Measurements from ENCODE around the gene SEMA3D. TPM values are rescaled to one million over a fixed set of nuclear protein-coding genes. Genes with fewer than 3 reads are reported as not detected.

The SEMA3D gene
- total and polyA plus RNA-seq, 2 of the 13 experiments (the other 11 are each of a cell fraction or from before 2014, with no cell fraction given), result 0.07 TPM; not detected in 1

- ATAC-seq, result no peak
- ChIA-PET CTCF (ENCODE audit: low intra/inter-chr PET ratio, low total read pairs) (no interaction called here), POLR2A (no interaction called here)
- in situ Hi-C loops (cut with HindIII; ENCODE audit: extremely low pct_ligation_motif_present, low pct_unique_long_range_greater_than_20kb) (no loop called here), intact Hi-C loops (cut with micrococcal nuclease; ENCODE audit: unreplicated experiment) (no loop called here)
- Histone ChIP-seq H3K4me2 (ENCODE audit: low read depth, low read length) (no peak overlapping the region), H4K20me1 (ENCODE audit: insufficient read depth, low read length) (no peaks in the 10 kb centered on the region), H3K4me1 (ENCODE audit: insufficient read depth, low read length) (no peaks in the 10 kb centered on the region), H3K27ac (ENCODE audit: extremely low read length, insufficient read depth, low read length) (no peak overlapping the region), H3K9ac (ENCODE audit: insufficient read depth, low read depth, low read length) (no peak overlapping the region), H3K79me2 (ENCODE audit: insufficient read depth, low read length) (no peaks in the 10 kb centered on the region), H2AFZ (ENCODE audit: low read length) (no peak overlapping the region), H3K4me3 (replicated peaks in 1 of 3; ENCODE audit: insufficient read depth in 1 of 3, low read depth in 2 of 3, low read length in 3 of 3) (no peak overlapping the region), H3K27me3 (ENCODE audit: control insufficient read depth in 1 of 2, insufficient read depth in 2 of 2, low read length in 2 of 2) (no peaks in the 10 kb centered on the region), H3K36me3 (replicated peaks in 1 of 2; ENCODE audit: control insufficient read depth in 1 of 2, insufficient read depth in 2 of 2, low read length in 2 of 2) (no peaks in the 10 kb centered on the region), H3K9me3 (ENCODE audit: low read length) (no peaks in the 10 kb centered on the region)
- no peak for DNase-seq (ENCODE audit: low spot score)
- WGBS (ENCODE audit: low lambda C conversion rate), result 38% methylated on average over 3 of the region's 3 CpGs
- BruUV-seq (replicated peaks), result no TSS peak
- TF ChIP-seq AHDC1 (CRISPR knock-in tag; IDR thresholded peaks at IDR 0.05; ENCODE audit: borderline replicate concordance) (no peak), ZIK1 (CRISPR knock-in tag; IDR thresholded peaks at IDR 0.05; ENCODE audit: borderline replicate concordance, low read depth) (no peak), ZNF136 (CRISPR knock-in tag; IDR thresholded peaks at IDR 0.05; ENCODE audit: low read depth) (no peak), ZNF616 (CRISPR knock-in tag; IDR thresholded peaks at IDR 0.05; ENCODE audit: low read depth) (no peak), XBP1 (CRISPR knock-in tag; IDR thresholded peaks at IDR 0.05) (no peak), TERF1 (CRISPR knock-in tag; IDR thresholded peaks at IDR 0.05) (no peak), MXD3 (CRISPR knock-in tag; IDR thresholded peaks at IDR 0.05) (no peak), RARG (CRISPR knock-in tag; IDR thresholded peaks at IDR 0.05; ENCODE audit: low read depth) (no peak), RFX1 (IDR thresholded peaks at IDR 0.05) (no peak), DMAP1 (CRISPR knock-in tag; IDR thresholded peaks at IDR 0.05) (no peak), MYPOP (CRISPR knock-in tag; IDR thresholded peaks at IDR 0.05) (no peak), TSC22D2 (CRISPR knock-in tag; IDR thresholded peaks at IDR 0.05; ENCODE audit: borderline replicate concordance) (no peak), ZNF878 (CRISPR knock-in tag; IDR thresholded peaks at IDR 0.05) (no peak), POLR2AphosphoS5 (IDR thresholded peaks at IDR 0.05; ENCODE audit: low read depth, low read length) (no peak)
- FAIRE-seq, result no peak
Measured at GRCh38 chr7:85078181-85078580, 108.7 kb downstream of the SEMA3D start.
